Body of pancreas (tissue), 4 donors: Measurements from ENCODE around the gene EWSR1. TPM values are rescaled to one million over a fixed set of nuclear protein-coding genes. Genes with fewer than 3 reads are reported as not detected.

Experiments used
- ATAC-seq: fragments of 150-250 bp; one replicate; pipeline ENCODE4 v1.9.1; 2016
- DNase-seq, 4 donors: peaks; one replicate each; pipeline ENCODE4 v3.0.0-alpha.2; 2019
- H3K27ac ChIP-seq, 4 donors: fragments of 200-600 bp; sonication (generic); 1 replicate in 3 of 4; 2 replicates in 1 of 4; pipeline versions ENCODE4 v1.5.1 to v1.6.1; 2016 to 2019; ENCODE audit warnings: mild to moderate bottlenecking in 1 of 4, mixed read lengths in 1 of 4, moderate library complexity in 1 of 4
- H3K27me3 ChIP-seq, 2 donors: fragments of 200-600 bp; sonication (generic); one replicate each; pipeline ENCODE4 v1.6.0; 2016; ENCODE audit warnings: mild to moderate bottlenecking in 1 of 2
- H3K36me3 ChIP-seq, 2 donors: fragments of 200-600 bp; sonication (generic); replicated peaks in 1 of 2; 2 replicates each; pipeline ENCODE4 v1.5.1; 2016; ENCODE audit warnings: low read depth in 2 of 2; ENCODE audit not compliant: insufficient read depth in 1 of 2
- H3K4me1 ChIP-seq: fragments of 200-600 bp; sonication (generic); one replicate; pipeline ENCODE4 v1.6.0; 2016
- H3K4me3 ChIP-seq, 2 donors: fragments of 200-600 bp; sonication (generic); 1 replicate in 1 of 2; 2 replicates in 1 of 2; pipeline ENCODE4 v1.5.1; 2016 to 2019
- H3K9me3 ChIP-seq, 3 donors: fragments of 200-600 bp; sonication (generic); 1 replicate in 2 of 3; 2 replicates in 1 of 3; pipeline ENCODE4 v1.5.1; 2016
- POLR2A ChIP-seq, 3 donors: fragments of 450-650 bp; IDR thresholded peaks; one replicate each; pipeline ENCODE4 v1.6.1; 2016; ENCODE audit warnings: antibody characterized with exemption in 3 of 3, mild to moderate bottlenecking in 2 of 3
- WGBS, 2 donors: methylation state at CpG; one replicate each; pipeline ENCODE4 v1.1.5; 2017; 5-methylcytosine and 5-hydroxymethylcytosine counted together
- intact Hi-C: fragments of 100-400 bp; cut with DNase I; formaldehyde crosslinking; loops from one replicate; pipeline ENCODE4 v1.15.1; 2023
- total RNA-seq, 2 donors: library from RNA; depleted of rRNA; stranded (reverse); fragments of >200 nt; gene quantifications; one replicate each; pipeline ENCODE4 v1.1.0, GENCODE V29; 2016
- TF ChIP-seq, protein P1 (sequence below), 7 experiments: fragments of 450-650 bp in 4 of 7; fragments of 200-600 bp in 3 of 7; sonication (generic) in 3 of 7; IDR thresholded peaks; one replicate each; pipeline ENCODE4 v1.5.1; 2016 to 2019; ENCODE audit warnings: antibody characterized with exemption in 7 of 7

Gene EWSR1
- total RNA-seq, 2 donors from 2014 or later: 142 to 175 TPM

DNA sequence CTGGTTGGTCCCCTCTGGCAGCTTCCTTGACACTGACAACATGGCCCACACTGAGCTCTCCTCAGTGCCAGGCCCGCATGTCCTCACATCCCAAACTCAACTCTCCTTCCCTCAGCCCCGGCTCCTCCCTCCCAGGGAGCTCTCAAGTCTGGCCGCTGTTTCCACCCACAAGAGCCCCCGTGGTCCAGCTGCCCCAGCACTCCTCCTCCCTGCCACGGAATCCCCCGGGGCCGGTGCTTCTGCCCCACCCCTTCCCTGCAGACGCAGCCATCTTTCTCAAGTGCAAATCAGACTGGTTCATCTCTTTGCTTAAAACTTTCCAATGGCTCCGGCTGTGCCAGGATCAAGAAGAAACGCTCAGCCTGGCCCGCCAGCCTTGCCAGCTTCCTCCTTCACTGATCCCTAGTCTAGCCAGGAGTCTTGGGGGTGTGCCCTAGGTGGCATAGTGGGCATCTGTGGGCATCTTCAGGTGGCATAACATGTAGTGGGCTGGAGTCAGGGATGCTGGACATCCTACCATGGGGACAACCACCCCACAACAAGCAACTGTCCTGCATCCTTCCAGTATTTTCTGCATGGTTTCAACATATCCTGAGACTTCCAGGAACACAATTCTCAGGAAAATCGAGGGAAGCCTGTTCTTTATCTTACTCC lies 69.7 kb downstream of the EWSR1 start:
- intact Hi-C loops: no loop called here
- Histone ChIP-seq H3K27me3 (no peaks in the 10 kb centered on the region), H3K27ac (no peak overlapping the region), H3K4me1 (peaks cover 20% of the 10 kb centered on the region), H3K36me3 (peaks cover 8 to 34% of the 10 kb centered on the region in 2 donors), H3K9me3 (no peaks in the 10 kb centered on the region), H3K4me3 (no peak overlapping the region)
- TF ChIP-seq POLR2A (IDR thresholded peaks at IDR 0.05): no peak
- TF ChIP-seq, protein P1, sequence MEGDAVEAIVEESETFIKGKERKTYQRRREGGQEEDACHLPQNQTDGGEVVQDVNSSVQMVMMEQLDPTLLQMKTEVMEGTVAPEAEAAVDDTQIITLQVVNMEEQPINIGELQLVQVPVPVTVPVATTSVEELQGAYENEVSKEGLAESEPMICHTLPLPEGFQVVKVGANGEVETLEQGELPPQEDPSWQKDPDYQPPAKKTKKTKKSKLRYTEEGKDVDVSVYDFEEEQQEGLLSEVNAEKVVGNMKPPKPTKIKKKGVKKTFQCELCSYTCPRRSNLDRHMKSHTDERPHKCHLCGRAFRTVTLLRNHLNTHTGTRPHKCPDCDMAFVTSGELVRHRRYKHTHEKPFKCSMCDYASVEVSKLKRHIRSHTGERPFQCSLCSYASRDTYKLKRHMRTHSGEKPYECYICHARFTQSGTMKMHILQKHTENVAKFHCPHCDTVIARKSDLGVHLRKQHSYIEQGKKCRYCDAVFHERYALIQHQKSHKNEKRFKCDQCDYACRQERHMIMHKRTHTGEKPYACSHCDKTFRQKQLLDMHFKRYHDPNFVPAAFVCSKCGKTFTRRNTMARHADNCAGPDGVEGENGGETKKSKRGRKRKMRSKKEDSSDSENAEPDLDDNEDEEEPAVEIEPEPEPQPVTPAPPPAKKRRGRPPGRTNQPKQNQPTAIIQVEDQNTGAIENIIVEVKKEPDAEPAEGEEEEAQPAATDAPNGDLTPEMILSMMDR (IDR thresholded peaks at IDR 0.05): no peak
- DNase-seq: no peak
- 83 to 84% methylated on average over 12 of the region's 12 CpGs for WGBS, 2 donors
- ATAC-seq: no peak

DNA sequence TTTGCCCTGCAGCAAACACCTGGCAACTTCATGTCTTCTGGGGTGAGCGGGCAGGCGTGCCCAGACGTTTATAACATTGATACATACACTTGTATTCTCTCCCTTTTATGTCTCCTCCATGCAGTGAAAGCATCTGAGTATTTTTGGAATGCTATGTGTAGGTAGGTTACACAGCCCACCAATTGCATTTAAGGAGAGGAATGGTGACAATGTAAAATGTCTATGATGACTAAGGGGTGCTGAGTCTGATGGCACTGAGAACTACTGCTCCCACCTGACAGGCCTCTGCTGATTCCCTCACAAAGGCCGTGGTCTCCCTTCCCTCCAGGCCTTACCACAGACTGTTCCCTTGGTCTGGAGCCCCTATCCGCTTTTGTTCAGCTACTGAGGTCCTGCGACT lies 70.3 kb downstream of the EWSR1 start:
- Histone ChIP-seq H3K27me3 (no peaks in the 10 kb centered on the region), H3K9me3 (no peaks in the 10 kb centered on the region), H3K4me3 (no peak overlapping the region), H3K27ac (no peak overlapping the region), H3K4me1 (peaks cover 27% of the 10 kb centered on the region), H3K36me3 (peaks cover 8 to 31% of the 10 kb centered on the region in 2 donors)
- 86 to 95% methylated on average over 6 of the region's 6 CpGs for WGBS, 2 donors
- DNase-seq (no peak), ATAC-seq (no peak)
- TF ChIP-seq, protein P1 (IDR thresholded peaks at IDR 0.05): no peak
- intact Hi-C loops: no loop called here

DNA sequence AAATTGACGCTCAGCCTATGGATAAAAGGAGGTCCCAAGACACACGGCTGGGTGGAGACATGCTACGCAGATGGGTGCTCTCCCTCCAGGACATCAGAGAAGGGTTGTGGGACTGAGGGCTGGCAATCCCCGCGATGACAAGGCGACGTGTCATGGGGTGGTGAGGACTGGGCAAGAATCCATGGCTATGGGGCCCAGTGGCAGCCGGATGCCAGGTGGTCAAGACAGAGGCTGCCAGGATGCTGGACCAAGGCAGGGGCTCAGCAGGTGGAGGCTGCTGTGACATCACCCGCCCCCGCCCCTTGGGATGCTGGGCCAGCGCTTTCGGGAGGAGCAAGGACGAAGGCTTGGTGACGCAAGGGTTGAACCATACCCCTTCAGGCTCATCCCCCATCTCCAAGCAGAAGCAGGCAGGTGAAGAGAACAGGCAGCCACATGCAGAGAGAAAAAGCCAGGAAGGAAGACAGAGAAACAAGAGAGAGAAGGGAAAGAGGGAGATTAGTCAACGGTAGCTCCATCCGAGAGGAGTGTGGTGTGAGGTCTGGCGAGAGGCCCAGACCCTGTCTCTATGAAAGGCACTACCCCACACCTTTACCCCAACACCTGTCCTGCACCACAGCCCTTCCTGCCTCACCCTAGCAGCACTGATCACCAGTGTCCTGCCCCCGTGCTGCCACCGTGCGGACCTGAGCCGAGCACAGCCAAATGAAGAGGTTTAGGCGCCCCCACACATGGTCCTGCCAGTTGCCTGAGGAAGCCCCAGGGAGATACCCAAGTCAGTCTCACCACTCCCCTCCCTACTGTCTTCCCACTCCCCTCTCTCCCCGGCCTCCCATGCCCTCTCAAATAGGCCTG lies 71.5 kb downstream of the EWSR1 start:
- Histone ChIP-seq H3K36me3 (peaks cover 8 to 26% of the 10 kb centered on the region in 2 donors), H3K4me3 (no peak overlapping the region), H3K27me3 (no peaks in the 10 kb centered on the region), H3K4me1 (peaks cover 39% of the 10 kb centered on the region), H3K27ac (no peak overlapping the region), H3K9me3 (no peaks in the 10 kb centered on the region)
- ATAC-seq: no peak
- no peak for DNase-seq
- TF ChIP-seq POLR2A (IDR thresholded peaks at IDR 0.05): no peak
- TF ChIP-seq, protein P1 (IDR thresholded peaks at IDR 0.05): no peak
- 91 to 98% methylated on average over 21 to 23 of the region's 23 CpGs for WGBS, 2 donors
- intact Hi-C loops: no loop called here

DNA sequence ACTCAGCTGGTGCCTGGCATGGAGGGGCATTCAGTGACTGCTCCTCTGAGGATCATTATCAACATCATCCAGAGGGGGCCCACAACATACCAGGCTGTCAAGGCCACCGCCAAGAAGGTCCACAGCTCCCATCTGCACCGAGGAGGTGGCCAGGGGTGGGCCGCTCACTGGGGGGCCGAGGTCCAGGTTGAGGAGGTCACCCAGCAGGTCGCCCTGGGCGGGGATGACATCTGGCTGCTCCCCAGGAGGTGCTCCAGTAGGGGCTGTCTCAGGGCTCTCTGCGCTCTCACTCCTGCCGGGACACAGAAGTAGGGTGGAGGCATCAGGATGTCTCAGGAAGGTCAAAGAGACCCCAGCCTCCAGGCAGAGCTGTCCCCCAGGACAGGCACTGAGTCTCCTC lies 72.5 kb downstream of the EWSR1 start:
- H3K36me3 ChIP-seq: peaks cover 8 to 26% of the 10 kb centered on the region in 2 donors
- no peak for TF ChIP-seq POLR2A (IDR thresholded peaks at IDR 0.05)
- TF ChIP-seq, protein P1 (IDR thresholded peaks at IDR 0.05): no peak
- no peak overlapping the region for H3K4me3 ChIP-seq
- no peak for DNase-seq
- intact Hi-C loops: no loop called here
- H3K9me3 ChIP-seq: no peaks in the 10 kb centered on the region
- ATAC-seq: no peak
- no peaks in the 10 kb centered on the region for H3K27me3 ChIP-seq
- 86 to 92% methylated on average over 2 to 8 of the region's 8 CpGs for WGBS, 2 donors
- H3K4me1 ChIP-seq: peaks cover 41% of the 10 kb centered on the region
- H3K27ac ChIP-seq: peak overlapping the region in 1 of 4 donors; percentile 56
